Kidney (tissue), 14 donors: ENCODE data around the gene RBBP9. TPM values are rescaled to one million over a fixed set of nuclear protein-coding genes. Genes with fewer than 3 reads are reported as not detected.

Experiments used
- DNase-seq, 5 donors: peaks; one replicate each; pipeline ENCODE4 v3.0.0-alpha.2; 2013 to 2020
- FAIRE-seq: peaks from 2 replicates; lab custom pipeline; 2012; peaks lifted over from hg19 to GRCh38; lab: Jason Lieb, UNC
- H3K27ac ChIP-seq, 2 donors: one replicate each; pipeline ENCODE4 v1.7.0; 2013; ENCODE audit warnings: low read depth in 2 of 2, low read length in 2 of 2, inconsistent platforms in 1 of 2
- H3K27me3 ChIP-seq: one replicate; pipeline ENCODE4 v1.7.1; 2013; ENCODE audit warnings: low read length, inconsistent platforms; ENCODE audit not compliant: control insufficient read depth, insufficient read depth
- H3K36me3 ChIP-seq, 3 donors: one replicate each; pipeline versions ENCODE4 v1.7.0 to v1.7.1; 2013; ENCODE audit warnings: low read length in 3 of 3, control low read depth in 1 of 3, inconsistent platforms in 1 of 3; ENCODE audit not compliant: insufficient read depth in 3 of 3, control insufficient read depth in 2 of 3
- H3K4me1 ChIP-seq, 3 donors: one replicate each; pipeline versions ENCODE4 v1.7.0 to v1.7.1; 2013; ENCODE audit warnings: low read length in 3 of 3, inconsistent platforms in 1 of 3, low read depth in 1 of 3; ENCODE audit not compliant: control insufficient read depth in 2 of 3, insufficient read depth in 2 of 3
- H3K4me3 ChIP-seq, 3 donors: one replicate each; pipeline versions ENCODE4 v1.7.0 to v1.8.1; 2013; ENCODE audit warnings: low read length in 3 of 3, control low read depth in 1 of 3, inconsistent platforms in 1 of 3
- H3K9ac ChIP-seq, 3 donors: one replicate each; pipeline versions ENCODE4 v1.7.0 to v1.7.1; 2013; ENCODE audit warnings: low read length in 3 of 3, control low read depth in 1 of 3, inconsistent platforms in 1 of 3
- H3K9me3 ChIP-seq, 3 donors: one replicate each; pipeline versions ENCODE4 v1.7.0 to v1.7.1; 2013; ENCODE audit warnings: low read length in 3 of 3, control low read depth in 1 of 3, inconsistent platforms in 1 of 3; ENCODE audit not compliant: control insufficient read depth in 2 of 3, insufficient read depth in 1 of 3
- CTCF ChIP-seq: IDR thresholded peaks from 3 replicates; pipeline ENCODE4 v1.5.1; 2012; ENCODE audit warnings: mild to moderate bottlenecking, moderate library complexity, borderline replicate concordance; ENCODE audit not compliant: insufficient read depth; ENCODE audit errors: extremely low read depth
- intact Hi-C: fragments of 100-400 bp; cut with DNase I; formaldehyde crosslinking; loops from one replicate; pipeline ENCODE4 v1.11.1; 2022
- polyA plus RNA-seq: library from polyadenylated mRNA; stranded (reverse); fragments of 350-450 nt; fragmentation: Illumina TruSeq; extraction: RNeasy Lipid Tissue Mini Kit (QIAGEN cat#74804); gene quantifications from one replicate; pipeline ENCODE4 v1.2.3, GENCODE V29; 2014; ENCODE audit warnings: low read depth, low replicate concordance; ENCODE audit not compliant: insufficient read depth
- total RNA-seq: library from RNA; stranded (reverse); fragmentation: NEBNext Ultra II Directional; extraction: Animal tissue kit (Norgen Biotek cat#: 25700); gene quantifications from one replicate; pipeline ENCODE4 v1.2.1, GENCODE V29; 2021
- donor health status: control.
- donor health status: control.
- donor health status: control.
- donor health status: control.
- donor health status: control.
- donor health status: DM: yes; HTN: yes; CAD: no.
- donor health status: Normal renal cell carcinoma (clear cell type).

RBBP9 gene
- total and polyA plus RNA-seq, 2 donors from 2014 or later, result 15.2 to 16.9 TPM

- intact Hi-C loops, result no loop called here
- Histone ChIP-seq H3K4me3 (no peak overlapping the region), H3K36me3 (peaks cover 0 to 8% (median 0%) of the 10 kb centered on the region in 3 donors), H3K4me1 (no peaks in the 10 kb centered on the region), H3K9ac (no peak overlapping the region), H3K27me3 (no peaks in the 10 kb centered on the region), H3K9me3 (no peaks in the 10 kb centered on the region), H3K27ac (no peak overlapping the region)
- TF ChIP-seq CTCF, result no peak
- no peak for DNase-seq
- FAIRE-seq, result no peak
Observed at GRCh38 chr20:18514127-18514526, 17.1 kb upstream of the RBBP9 start.

GRCh38 chr20:18513208-18513607, 16.2 kb upstream of the RBBP9 start:
- H3K27me3 ChIP-seq, result no peaks in the 10 kb centered on the region
- peaks cover 0 to 3% (median 0%) of the 10 kb centered on the region in 3 donors for H3K4me1 ChIP-seq
- DNase-seq (no peak), FAIRE-seq (no peak)
- intact Hi-C loops, result no loop called here
- no peak for TF ChIP-seq CTCF
- peaks cover 0 to 8% (median 0%) of the 10 kb centered on the region in 3 donors for H3K36me3 ChIP-seq
- H3K9ac ChIP-seq, result no peak overlapping the region
- no peaks in the 10 kb centered on the region for H3K9me3 ChIP-seq
- no peak overlapping the region for H3K4me3 ChIP-seq
- H3K27ac ChIP-seq, result no peak overlapping the region

GRCh38 chr20:18511571-18511970, 14.5 kb upstream of the RBBP9 start:
- Histone ChIP-seq H3K36me3 (peaks cover 0 to 8% (median 0%) of the 10 kb centered on the region in 3 donors), H3K9ac (no peak overlapping the region), H3K4me1 (peaks cover 0 to 7% (median 0%) of the 10 kb centered on the region in 3 donors), H3K27me3 (no peaks in the 10 kb centered on the region), H3K9me3 (no peaks in the 10 kb centered on the region), H3K4me3 (no peak overlapping the region), H3K27ac (no peak overlapping the region)
- no peak for DNase-seq
- intact Hi-C loops, result no loop called here
- FAIRE-seq, result no peak
- TF ChIP-seq CTCF, result no peak
